Hematopoietic multipotent progenitor cell treated with erythropoietin and hydrocortisone succinate and interleukin-3 and kit ligand, for 4 days (in vitro differentiated cells): ENCODE measurements around the gene NKAIN4.

Experiments used
- DNase-seq: peaks from one replicate; pipeline ENCODE4 v3.0.0-alpha.2; 2015

Gene NKAIN4

GRCh38 chr20:63273059-63273579, 18.9 kb upstream of the NKAIN4 start:
- no peak for DNase-seq

GRCh38 chr20:63272105-63273058, 18.1 kb upstream of the NKAIN4 start, which contains the start of gene ARFGAP1:
TSS of gene ARFGAP1 (plus strand) at chr20:63272813. CDS start at chr20:63275581, 2,768 bp downstream.
- peak; percentile 95 for DNase-seq

GRCh38 chr20:63270606-63271325, 16.5 kb upstream of the NKAIN4 start:
- no peak for DNase-seq

GRCh38 chr20:63269724-63270123, 15.5 kb upstream of the NKAIN4 start:
- no peak for DNase-seq

- no peak for DNase-seq
These were observed 14.6 kb upstream of the NKAIN4 start for GRCh38 chr20:63268671-63269439.

- DNase-seq: no peak
These were observed 14.0 kb upstream of the NKAIN4 start for GRCh38 chr20:63268256-63268655.

GRCh38 chr20:63267691-63268090, 13.4 kb upstream of the NKAIN4 start:
- no peak for DNase-seq

GRCh38 chr20:63265891-63266515, 11.7 kb upstream of the NKAIN4 start:
- no peak for DNase-seq

GRCh38 chr20:63264519-63264918, 10.3 kb upstream of the NKAIN4 start:
- DNase-seq: no peak

GRCh38 chr20:63264000-63264399, 9.7 kb upstream of the NKAIN4 start:
- DNase-seq: no peak

GRCh38 chr20:63262836-63263235, 8.6 kb upstream of the NKAIN4 start:
- no peak for DNase-seq

- no peak for DNase-seq
These were observed 7.7 kb upstream of the NKAIN4 start for GRCh38 chr20:63261795-63262528.

GRCh38 chr20:63261060-63261794, 7.0 kb upstream of the NKAIN4 start:
- no peak for DNase-seq

- no peak for DNase-seq
These were observed 6.3 kb upstream of the NKAIN4 start for GRCh38 chr20:63260521-63260920.

GRCh38 chr20:63259734-63260460, 5.6 kb upstream of the NKAIN4 start:
- DNase-seq: no peak

- no peak for DNase-seq
These were observed 4.5 kb upstream of the NKAIN4 start for GRCh38 chr20:63258781-63259180.

- DNase-seq: no peak
These were observed 3.4 kb upstream of the NKAIN4 start for GRCh38 chr20:63257629-63258028.

GRCh38 chr20:63256954-63257353, 2.7 kb upstream of the NKAIN4 start:
- DNase-seq: no peak

GRCh38 chr20:63255931-63256704, 1.9 kb upstream of the NKAIN4 start:
- DNase-seq: no peak
